Vagina (tissue), 2 donors: Measurements from ENCODE around the gene ITIH5.

Experiments
- POLR2A ChIP-seq, 2 donors: fragments of 450-650 bp; IDR thresholded peaks; one replicate each; pipeline ENCODE4 v1.6.1; 2017; ENCODE audit warnings: antibody characterized with exemption in 2 of 2, mild to moderate bottlenecking in 2 of 2, moderate library complexity in 2 of 2
- TF ChIP-seq, protein P1 (sequence below), 3 experiments: fragments of 450-650 bp in 2 of 3; fragments of 200-600 bp in 1 of 3; sonication (generic) in 1 of 3; IDR thresholded peaks; one replicate each; pipeline ENCODE4 v1.5.1; 2017 to 2019; ENCODE audit warnings: antibody characterized with exemption in 3 of 3, mild to moderate bottlenecking in 2 of 3, moderate library complexity in 2 of 3

DNA sequence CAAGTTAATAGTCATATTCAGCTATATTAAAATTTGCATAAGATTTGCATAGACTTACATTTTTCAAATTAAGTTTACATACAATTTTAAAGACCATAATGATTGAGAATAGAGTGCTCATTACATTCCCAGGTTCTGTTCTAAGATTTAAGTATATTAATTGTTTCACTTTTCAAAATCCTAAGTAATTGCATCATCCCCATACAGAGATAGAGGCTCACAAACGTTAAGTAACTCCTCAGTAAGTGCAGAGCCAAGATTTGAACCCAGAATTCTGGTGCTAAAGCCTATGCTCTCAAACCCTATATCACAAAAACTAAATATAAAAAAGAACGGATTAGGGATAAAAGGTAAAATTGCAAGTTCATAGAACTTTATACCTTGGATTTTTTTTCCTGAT is 2.1 kb downstream of the ITIH5 start:
- TF ChIP-seq POLR2A (IDR thresholded peaks at IDR 0.05): no peak
- TF ChIP-seq, protein P1, sequence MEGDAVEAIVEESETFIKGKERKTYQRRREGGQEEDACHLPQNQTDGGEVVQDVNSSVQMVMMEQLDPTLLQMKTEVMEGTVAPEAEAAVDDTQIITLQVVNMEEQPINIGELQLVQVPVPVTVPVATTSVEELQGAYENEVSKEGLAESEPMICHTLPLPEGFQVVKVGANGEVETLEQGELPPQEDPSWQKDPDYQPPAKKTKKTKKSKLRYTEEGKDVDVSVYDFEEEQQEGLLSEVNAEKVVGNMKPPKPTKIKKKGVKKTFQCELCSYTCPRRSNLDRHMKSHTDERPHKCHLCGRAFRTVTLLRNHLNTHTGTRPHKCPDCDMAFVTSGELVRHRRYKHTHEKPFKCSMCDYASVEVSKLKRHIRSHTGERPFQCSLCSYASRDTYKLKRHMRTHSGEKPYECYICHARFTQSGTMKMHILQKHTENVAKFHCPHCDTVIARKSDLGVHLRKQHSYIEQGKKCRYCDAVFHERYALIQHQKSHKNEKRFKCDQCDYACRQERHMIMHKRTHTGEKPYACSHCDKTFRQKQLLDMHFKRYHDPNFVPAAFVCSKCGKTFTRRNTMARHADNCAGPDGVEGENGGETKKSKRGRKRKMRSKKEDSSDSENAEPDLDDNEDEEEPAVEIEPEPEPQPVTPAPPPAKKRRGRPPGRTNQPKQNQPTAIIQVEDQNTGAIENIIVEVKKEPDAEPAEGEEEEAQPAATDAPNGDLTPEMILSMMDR (IDR thresholded peaks at IDR 0.05): no peak
